HG03469 (cell line): ENCODE data around the gene ZSWIM3.
"Not testable (repeated sequence)": the region's sequence is repeated elsewhere in the genome, so short reads cannot be mapped to it uniquely, and the experiment has no call there.

ENCODE experiments used
- ATAC-seq: cut with Tn5 transposase; IDR thresholded peaks from one replicate; pipeline ENCODE4 v1.9.1; 2021; ENCODE audit warnings: mild to moderate bottlenecking, moderate library complexity, moderate number of reproducible peaks; ENCODE audit not compliant: unreplicated experiment

ZSWIM3 gene

DNA sequence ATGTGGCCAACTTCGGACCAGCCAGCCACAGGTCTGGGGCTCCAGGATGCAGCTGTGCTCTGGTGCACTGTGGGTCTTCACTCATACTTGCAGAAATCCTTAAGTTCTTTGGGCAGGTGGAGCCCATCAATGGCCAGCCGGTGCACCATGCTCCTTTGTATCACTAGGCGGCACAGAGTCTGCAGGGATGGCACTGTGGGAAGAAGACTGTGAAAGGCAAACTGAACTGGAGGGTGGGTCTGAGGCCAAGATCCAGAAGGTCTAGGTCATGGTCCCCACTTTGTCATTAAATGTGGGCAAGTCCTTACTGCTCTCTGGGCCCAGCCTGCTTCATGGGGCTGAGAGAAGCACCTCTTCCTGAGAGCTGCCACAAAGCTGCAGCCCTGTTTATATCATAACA lies 31.3 kb downstream of the ZSWIM3 start:
- ATAC-seq, result no peak

DNA sequence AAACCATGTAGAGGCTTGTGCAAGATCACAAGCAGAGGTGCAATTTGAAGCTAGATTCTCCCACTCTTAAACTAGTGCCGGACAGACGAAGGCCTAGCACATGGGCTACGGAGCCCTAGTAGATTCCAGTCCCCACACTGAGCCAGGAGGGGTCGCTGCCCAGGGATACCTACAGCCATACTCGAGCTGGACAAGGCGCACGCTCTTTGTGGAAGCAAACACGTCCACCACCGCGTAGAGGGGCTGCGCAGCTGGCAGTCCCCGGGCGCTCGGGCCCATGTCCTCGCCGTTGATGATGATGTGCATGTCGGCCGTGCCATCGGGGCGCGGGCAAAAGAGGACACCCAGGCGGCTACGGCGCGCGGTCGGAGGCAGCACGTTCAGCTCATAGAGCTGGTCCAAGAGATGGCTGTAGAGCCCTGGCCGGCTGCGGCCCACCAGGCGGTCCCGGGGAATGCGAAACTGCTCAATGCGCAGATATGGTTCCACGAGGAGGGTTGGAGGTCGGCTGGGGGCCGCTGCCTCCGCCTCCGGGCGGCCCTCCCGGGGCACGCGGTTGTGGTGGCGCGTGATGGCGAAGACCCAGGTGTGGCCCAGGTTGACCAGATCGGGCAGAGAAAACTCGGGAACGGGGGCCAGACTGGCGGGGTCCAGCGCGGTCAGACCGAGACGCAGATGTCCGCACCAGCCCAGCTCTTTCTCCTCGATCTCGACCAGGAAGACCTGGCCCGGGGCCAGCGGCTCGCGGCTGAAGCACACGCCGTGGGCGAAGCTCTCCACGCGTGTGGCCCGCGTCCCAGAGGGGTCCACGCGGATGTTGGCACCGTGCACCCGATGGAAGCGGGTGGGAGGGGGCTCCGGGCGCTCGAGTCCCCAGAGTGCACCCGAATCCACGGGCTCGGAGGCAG lies 32.9 kb downstream of the ZSWIM3 start:
- ATAC-seq, result no peak

DNA sequence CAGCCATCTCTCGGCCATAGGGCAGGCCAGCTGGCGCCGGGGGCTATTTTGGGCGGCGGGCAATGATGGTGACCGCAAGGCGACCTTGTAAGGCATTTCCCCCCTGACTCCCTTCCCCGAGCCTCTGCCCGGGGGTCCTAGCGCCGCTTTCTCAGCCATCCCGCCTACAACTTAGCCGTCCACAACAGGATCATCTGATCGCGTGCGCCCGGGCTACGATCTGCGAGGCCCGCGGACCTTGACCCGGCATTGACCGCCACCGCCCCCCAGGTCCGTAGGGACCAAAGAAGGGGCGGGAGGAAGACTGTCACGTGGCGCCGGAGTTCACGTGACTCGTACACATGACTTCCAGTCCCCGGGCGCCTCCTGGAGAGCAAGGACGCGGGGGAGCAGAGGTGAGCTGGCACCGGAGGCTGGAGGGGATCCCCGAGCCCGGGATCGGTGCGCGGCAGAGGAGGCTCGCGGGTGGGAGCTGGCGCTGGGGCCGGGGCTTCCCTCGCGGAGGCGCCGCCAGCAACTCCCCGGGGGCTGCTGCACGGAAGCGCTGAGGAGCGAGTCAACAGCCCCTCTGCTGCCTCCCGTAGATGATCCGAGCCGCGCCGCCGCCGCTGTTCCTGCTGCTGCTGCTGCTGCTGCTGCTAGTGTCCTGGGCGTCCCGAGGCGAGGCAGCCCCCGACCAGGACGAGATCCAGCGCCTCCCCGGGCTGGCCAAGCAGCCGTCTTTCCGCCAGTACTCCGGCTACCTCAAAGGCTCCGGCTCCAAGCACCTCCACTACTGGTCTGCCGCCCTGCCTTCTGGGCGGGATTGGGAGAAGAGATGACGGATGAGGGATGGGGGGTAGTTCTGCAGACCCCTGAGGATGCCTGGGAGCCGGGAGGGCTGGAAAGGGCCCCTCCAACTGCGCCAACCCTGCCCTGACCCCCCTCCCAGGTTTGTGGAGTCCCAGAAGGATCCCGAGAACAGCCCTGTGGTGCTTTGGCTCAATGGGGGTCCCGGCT lies 33.9 kb downstream of the ZSWIM3 start, which contains the start of the genes CTSA and NEURL2:
Gene CTSA (plus strand): TSS at position 351 of the 999 bp plus-strand sequence. CDS start 234 bp downstream, at position 585.
Gene NEURL2 (minus strand): TSS at position 224 of the 999 bp plus-strand sequence. CDS start 217 bp downstream, at position 7.
- ATAC-seq, result no peak

DNA sequence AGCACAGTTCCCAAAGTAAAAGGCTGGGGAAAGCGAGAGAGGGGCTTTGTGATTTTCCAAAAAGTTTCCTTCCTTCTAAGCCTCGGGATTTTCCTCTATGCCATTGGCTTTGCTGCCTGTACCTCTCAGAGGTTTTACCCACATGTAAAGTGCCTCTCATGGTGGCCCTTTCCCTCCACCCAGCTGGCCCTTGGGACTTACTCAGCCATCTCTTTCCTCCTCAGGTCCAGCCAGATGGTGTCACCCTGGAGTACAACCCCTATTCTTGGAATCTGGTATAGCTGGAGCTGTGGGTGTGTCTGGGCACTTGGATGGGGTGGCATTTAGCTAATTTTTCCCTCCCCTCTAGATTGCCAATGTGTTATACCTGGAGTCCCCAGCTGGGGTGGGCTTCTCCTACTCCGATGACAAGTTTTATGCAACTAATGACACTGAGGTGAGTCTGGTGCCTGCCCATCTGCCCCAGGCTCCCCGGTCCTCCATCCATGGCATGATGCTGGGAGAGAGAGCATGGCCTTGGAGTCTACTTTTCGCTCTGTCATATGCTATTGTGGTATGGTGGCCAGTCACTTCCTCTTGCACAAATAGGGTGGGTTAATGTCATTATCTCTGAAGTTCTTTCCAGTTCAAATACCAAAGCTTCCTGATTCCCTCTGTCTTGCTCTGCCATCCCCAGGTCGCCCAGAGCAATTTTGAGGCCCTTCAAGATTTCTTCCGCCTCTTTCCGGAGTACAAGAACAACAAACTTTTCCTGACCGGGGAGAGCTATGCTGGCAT lies 34.8 kb downstream of the ZSWIM3 start:
- ATAC-seq, result no peak

DNA sequence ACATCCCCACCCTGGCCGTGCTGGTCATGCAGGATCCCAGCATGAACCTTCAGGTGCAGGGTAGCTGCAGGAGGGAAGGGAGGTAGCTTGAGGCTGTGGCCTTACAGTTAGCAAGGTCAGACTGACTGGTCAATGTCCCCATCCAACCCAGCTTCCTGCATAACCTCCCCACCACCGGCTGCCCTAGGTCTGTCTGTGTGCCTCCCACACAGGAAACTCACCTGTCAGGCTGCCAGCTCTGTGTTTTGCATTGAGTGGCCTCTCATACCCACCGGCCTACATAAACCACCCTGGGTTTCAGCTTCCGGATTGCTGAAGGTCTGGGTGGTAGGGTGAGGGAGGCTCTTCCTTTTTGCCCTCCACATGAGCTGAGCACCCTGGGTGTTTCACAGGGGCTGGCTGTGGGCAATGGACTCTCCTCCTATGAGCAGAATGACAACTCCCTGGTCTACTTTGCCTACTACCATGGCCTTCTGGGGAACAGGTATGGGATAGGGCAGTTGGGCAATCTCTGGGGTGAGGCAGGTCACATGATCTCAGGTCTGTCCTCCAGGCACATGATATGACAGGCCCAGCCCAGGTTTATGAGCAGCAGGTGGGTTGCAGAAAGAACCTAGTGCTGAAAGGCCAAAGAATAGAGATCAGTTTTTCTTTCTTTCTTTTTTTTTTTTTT lies 35.5 kb downstream of the ZSWIM3 start:
- ATAC-seq, result no peak

DNA sequence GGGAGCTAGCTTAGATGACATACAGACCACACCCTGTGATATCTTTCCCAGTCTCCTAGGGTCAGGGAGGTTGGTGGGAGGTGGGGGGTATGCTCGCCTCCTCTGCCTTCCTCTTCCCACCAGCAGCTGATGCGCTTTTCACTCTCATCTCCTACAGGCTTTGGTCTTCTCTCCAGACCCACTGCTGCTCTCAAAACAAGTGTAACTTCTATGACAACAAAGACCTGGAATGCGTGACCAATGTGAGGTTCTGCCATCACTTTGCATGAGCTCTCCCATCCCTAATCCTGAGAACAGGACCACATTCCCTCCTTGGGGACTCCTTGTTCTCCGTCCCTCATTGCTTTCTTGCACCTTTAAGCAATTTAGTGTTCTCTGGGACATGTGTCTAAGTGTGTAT lies 36.4 kb downstream of the ZSWIM3 start:
- no peak for ATAC-seq

DNA sequence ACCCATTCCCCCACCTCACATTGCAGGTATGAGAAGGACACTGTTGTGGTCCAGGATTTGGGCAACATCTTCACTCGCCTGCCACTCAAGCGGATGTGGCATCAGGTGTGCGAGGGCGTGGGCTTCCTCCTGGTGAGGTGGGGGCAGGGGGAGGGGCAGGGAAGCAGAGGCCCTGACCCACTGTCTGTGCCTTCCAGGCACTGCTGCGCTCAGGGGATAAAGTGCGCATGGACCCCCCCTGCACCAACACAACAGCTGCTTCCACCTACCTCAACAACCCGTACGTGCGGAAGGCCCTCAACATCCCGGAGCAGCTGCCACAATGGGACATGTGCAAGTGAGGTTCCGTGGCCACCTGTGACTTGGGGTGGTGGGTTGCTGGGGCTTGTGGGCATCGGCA lies 37.4 kb downstream of the ZSWIM3 start:
- no peak for ATAC-seq

DNA sequence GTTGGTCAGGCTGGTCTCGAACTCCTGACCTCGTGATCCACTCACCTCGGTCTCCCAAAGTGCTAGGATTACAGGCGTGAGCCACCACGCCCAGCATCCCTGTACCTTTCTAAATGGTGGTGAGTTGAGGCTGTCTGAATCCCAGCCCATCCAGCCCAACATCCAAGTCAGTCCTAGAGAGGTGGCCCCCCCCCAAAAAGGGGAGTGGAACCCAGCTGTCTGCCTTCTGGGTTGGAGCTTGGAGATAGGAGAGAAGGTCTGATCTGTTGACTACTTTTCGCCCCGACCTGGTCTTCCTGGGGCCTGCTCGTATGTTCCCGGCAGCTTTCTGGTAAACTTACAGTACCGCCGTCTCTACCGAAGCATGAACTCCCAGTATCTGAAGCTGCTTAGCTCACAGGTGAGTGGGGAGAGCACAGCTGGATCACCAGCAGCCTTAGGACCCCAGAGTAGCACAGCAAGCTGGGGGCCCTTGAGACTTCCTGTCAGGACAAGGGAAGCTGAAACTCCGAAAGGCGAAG lies 39.3 kb downstream of the ZSWIM3 start:
- ATAC-seq, result no peak

DNA sequence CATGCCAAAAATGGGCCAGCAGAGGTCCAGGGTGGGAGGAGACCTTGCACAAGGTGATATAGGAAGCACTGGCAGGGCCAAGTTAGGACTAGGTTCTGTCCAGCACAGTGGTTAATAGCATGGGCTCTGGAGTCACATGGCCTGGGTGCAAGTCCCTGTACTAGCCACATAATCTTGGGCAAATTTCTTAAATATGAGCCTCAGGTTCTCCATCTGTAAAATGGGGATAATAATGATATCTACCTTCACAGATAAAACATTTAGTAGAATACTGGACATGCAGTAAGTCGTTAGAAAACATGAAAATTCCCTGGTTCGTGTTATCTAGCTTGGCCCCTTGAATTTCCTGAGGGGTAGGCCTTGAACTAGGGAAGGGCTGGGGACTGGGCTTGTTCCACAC lies 39.9 kb downstream of the ZSWIM3 start:
- no peak for ATAC-seq

DNA sequence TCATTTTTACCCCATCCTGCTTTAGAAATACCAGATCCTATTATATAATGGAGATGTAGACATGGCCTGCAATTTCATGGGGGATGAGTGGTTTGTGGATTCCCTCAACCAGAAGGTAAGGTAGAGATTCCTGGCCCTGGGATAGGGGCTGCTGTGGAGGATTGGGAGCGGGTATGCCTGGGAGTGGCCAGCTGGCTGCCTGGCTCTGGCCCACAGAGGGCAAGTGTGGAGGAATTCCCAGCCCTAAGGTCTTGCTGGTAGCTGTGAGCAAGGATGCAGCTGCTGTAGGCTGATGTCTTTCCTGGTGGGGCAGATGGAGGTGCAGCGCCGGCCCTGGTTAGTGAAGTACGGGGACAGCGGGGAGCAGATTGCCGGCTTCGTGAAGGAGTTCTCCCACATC lies 40.3 kb downstream of the ZSWIM3 start:
- no peak for ATAC-seq

DNA sequence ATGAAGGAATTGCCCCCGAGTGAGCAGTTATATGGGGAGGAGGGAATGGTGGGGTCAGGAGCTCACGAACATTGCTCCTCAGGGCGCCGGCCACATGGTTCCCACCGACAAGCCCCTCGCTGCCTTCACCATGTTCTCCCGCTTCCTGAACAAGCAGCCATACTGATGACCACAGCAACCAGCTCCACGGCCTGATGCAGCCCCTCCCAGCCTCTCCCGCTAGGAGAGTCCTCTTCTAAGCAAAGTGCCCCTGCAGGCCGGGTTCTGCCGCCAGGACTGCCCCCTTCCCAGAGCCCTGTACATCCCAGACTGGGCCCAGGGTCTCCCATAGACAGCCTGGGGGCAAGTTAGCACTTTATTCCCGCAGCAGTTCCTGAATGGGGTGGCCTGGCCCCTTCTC lies 40.9 kb downstream of the ZSWIM3 start:
- no peak for ATAC-seq

DNA sequence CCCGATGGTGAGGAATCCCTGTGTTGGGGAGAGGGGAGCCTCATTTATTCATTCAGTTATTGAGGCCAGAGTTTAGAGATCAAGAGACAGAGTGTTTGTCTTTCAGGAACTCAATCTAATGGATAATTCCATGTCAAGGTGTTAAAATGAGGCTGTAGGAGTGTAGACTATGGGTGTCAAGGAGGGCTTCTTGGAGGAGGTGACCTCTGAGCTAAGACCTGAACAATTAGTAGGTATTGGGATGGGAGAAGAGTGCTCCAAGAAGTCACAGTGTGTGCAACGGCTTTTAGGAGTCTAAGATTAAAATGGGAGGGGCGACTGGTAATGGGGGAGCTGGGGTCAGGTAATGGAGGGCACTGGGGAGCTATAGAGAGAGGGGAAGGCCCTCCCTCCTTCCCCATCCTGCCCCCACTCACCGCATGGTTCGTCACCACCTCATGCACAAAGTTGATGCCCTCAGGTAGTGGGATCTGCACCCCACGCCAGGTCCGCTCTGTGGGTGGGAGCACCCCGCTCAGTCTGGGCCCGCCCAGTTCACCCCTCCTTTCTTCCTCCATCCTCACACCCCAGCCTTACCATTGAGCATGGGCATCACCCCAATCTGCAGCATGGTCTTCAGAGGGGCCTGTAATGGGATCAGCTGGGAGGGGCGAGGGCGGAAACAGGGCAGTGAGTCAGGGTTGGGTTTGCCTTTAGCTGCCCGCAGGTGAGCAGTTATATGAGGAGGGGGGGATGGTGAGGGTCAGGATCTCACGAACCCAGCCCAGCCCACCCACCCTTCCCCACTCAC lies 41.8 kb downstream of the ZSWIM3 start:
- ATAC-seq, result no peak

DNA sequence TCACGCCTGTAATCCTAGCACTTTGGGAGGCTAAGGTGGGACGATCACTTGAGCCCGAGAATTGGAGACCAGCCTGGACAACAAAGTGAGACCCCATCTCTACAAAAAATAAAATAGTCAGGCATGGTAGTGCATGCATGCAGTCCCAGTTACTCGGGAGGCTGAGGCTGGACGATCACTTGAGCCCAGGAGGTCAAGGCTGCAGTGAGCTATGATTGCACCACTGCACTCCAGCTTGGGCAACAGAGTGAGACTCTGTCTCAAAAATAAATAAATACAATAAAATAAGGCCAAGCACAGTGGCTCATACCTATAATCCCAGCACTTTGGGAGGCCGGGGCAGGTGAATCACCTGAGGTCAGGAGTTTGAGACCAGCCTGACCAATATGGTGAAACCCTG lies 43.9 kb downstream of the ZSWIM3 start:
- not testable (repeated sequence) for ATAC-seq

DNA sequence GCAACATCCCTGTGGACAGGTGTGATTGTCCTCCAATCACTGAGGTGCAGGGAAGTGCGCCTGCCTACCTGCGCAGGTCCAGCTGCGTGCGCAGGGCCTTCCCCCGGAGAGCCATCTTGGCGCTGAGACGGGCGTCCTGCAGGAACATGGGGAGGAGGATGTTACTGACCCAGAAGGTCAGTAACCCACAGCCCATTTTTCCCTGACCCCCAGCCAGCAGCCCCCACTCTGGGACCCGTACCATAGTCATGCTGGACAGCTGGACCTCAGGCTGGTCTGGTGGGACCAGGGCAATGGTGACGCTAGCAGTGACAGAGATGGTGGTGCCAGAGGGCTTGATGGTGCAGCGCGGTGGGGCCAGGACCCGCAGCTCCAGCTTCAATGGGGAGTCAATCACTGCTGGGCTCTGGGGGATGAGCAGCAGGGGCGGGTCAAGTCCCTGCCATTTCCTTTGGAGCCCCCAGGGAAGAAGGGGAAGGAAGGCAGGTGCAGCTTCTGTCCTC lies 44.8 kb downstream of the ZSWIM3 start:
- no peak for ATAC-seq

DNA sequence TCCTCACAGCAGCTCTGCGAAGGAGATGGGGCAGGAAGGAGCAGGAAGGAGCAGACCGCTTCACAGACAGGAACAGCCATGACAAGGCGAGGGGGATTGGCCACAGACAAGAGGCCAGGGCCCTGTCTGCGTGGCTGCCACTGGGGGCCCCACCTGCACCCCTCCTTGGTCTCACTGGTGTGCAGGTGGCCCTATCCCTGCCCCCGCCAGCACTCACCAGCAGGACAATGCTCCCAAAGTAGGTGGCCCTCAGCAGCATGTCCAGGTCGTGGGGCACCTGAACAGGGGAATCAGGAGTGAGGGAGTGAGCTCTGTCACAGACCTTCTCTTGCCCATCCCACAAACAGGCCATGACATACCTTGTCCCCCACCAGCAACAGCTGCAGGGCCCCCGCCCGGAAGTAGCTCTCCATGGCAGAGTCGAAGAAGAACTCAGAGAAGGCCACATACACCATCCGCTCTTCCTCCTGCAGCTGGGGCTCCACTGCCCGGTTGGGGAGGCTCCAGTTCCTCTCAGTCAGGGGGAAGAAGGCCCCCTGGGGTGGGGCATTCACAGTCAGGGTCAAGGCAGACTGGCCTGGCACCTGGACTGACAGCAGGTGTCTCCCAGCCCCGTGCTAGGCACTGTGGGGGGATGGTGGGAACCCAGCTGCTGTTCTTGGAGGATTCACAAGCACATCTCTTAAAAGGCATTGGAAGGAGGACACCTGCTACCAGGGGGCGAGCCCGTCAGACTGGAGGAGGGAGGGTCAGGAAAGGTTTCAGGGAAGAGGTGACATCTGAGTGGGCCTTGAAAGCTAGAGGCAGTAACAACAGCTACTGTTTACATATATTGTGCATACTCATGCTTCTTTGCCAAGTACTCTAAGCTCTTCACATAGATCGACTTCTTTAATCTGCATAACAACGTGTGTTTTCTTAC lies 47.4 kb downstream of the ZSWIM3 start:
- no peak for ATAC-seq

DNA sequence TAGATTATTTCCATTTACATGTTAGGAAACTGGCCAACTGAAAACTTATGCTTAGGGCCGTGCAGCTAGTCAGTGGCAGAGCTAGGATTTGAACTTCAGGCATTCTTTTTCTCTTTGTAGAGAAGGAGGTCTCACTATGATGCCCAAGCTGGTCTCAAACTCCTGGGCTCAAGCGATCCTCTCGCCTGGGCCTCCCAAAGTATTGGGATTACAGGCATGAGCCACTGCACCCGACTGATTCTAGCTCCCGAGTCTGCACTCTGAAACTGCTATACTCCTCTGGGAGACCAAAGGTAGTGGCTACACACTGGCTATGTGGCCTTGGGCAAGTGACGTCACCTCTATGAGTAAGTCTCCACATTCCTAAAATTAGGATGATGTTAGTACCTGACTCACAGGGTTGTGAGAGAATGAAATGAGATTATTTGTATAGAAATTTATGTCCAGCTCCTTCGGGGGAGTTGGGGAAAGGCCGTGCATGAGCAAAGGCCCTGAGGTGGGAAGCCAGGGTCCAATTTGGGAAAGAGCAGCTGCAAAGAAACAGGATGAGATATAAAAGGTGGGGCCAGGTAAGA lies 48.2 kb downstream of the ZSWIM3 start:
- no peak for ATAC-seq

DNA sequence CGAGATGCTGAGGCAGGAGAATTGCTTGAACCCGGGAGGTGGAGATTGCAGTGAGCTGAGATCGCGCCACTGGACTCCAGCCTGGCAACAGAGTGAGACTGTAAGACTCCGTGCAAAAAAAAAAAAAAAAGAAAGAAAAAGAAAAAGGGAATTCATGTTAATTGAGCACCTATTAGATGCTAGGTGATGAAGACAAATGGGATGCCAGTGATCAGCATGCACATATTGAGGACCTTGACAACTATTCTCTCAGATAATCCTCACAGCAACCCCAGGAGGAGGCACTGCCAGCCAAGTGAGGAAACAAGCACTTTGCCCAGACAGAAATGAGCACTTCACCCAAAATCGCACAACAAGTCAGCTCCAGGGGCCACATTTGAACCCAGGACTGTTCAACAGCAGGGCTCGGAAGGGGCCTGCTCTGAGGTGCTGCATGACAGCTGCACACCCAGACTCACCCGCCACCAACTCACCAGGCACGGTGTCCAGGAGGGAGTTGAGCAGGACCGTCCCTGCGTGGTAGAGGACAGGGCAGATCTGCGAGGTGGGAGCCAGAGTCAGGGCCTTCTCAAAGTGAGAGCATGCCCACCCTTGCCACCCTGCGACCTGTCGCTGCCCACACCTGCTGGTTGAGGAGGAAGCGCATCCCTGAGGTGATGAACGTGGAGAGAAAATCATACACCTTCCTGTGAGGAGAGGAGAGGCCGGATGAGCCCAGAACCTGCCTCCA lies 50.0 kb downstream of the ZSWIM3 start:
- ATAC-seq, result no peak
